IMR-90 (cell line): ENCODE data around the gene PODXL2.

Experiments used
- BHLHE40 ChIP-seq: fragments of 150-350 bp; IDR thresholded peaks from 2 replicates; pipeline ENCODE4 v1.6.1; 2016; ENCODE audit warnings: mild to moderate bottlenecking, low read depth, low read length
- CEBPB ChIP-seq: IDR thresholded peaks from 2 replicates; pipeline ENCODE4 v1.6.1; 2012; ENCODE audit warnings: low read depth, low read length, improper control_type of control experiment
- CHD1 ChIP-seq: IDR thresholded peaks from 2 replicates; pipeline ENCODE4 v1.6.1; 2012; ENCODE audit warnings: low read depth, low read length, improper control_type of control experiment
- MAFK ChIP-seq: IDR thresholded peaks from 2 replicates; pipeline ENCODE4 v1.6.1; 2012; ENCODE audit warnings: low read depth, low read length, improper control_type of control experiment
- MXI1 ChIP-seq: IDR thresholded peaks from 2 replicates; pipeline ENCODE4 v1.6.1; 2012; ENCODE audit warnings: low read depth, mild to moderate bottlenecking, low read length, moderate library complexity, borderline replicate concordance
- POLR2A ChIP-seq: IDR thresholded peaks from 2 replicates; pipeline ENCODE4 v1.6.1; 2012; ENCODE audit warnings: mild to moderate bottlenecking, low read depth, low read length
- RAD21 ChIP-seq: IDR thresholded peaks from 2 replicates; pipeline ENCODE4 v1.6.1; 2012; ENCODE audit warnings: low read length, improper control_type of control experiment
- RCOR1 ChIP-seq: IDR thresholded peaks from 2 replicates; pipeline ENCODE4 v1.6.1; 2012; ENCODE audit warnings: mild to moderate bottlenecking, low read length, improper control_type of control experiment; ENCODE audit not compliant: insufficient replicate concordance
- RFX5 ChIP-seq: IDR thresholded peaks from 2 replicates; pipeline ENCODE4 v1.8.0; 2012; ENCODE audit warnings: low read depth, mild to moderate bottlenecking, low read length, moderate library complexity
- SMC3 ChIP-seq: fragments of 150-350 bp; IDR thresholded peaks from 2 replicates; pipeline ENCODE4 v1.6.1; 2016; ENCODE audit warnings: low read depth, mild to moderate bottlenecking, antibody characterized with exemption, low read length, moderate library complexity
- USF2 ChIP-seq: fragments of 150-350 bp; IDR thresholded peaks from 2 replicates; pipeline ENCODE4 v1.6.1; 2017; ENCODE audit warnings: mild to moderate bottlenecking, antibody characterized with exemption, low read length, low read depth
- TF ChIP-seq, protein P1 (sequence below): conservative IDR thresholded peaks from 2 replicates; pipeline ENCODE4 v1.5.1; 2012; ENCODE audit warnings: mild to moderate bottlenecking, low read depth, low read length, improper control_type of control experiment

DNA sequence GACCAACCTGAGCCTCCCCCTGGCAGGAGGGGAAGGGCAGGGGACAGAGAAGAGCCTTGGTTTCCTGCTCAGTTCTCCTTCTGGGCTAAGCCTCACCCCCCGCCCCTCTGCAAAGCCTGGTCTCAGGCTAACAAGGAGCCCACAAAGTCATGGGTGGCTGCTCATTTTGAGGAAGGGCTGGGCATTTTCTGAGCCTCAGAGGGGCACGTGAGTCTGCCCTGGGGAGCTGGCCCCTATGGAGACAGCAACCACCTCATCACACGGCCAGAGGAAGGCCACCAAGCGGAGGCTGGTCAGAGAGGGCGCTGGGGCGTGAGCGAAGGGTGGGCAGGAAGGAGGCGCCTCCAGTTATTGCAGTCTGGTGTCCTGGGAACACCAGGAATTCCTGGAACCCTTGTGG, 62.5 kb downstream of the PODXL2 start:
- TF ChIP-seq POLR2A (no peak), BHLHE40 (no peak), SMC3 (no peak), MXI1 (no peak), CHD1 (no peak), RAD21 (no peak), USF2 (no peak), MAFK (no peak), RFX5 (no peak), CEBPB (no peak), RCOR1 (no peak)
- TF ChIP-seq, protein P1, sequence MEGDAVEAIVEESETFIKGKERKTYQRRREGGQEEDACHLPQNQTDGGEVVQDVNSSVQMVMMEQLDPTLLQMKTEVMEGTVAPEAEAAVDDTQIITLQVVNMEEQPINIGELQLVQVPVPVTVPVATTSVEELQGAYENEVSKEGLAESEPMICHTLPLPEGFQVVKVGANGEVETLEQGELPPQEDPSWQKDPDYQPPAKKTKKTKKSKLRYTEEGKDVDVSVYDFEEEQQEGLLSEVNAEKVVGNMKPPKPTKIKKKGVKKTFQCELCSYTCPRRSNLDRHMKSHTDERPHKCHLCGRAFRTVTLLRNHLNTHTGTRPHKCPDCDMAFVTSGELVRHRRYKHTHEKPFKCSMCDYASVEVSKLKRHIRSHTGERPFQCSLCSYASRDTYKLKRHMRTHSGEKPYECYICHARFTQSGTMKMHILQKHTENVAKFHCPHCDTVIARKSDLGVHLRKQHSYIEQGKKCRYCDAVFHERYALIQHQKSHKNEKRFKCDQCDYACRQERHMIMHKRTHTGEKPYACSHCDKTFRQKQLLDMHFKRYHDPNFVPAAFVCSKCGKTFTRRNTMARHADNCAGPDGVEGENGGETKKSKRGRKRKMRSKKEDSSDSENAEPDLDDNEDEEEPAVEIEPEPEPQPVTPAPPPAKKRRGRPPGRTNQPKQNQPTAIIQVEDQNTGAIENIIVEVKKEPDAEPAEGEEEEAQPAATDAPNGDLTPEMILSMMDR = no peak
